Osteoblast (primary cell): ENCODE measurements around the gene EVC2. TPM values are rescaled to one million over a fixed set of nuclear protein-coding genes. Genes with fewer than 3 reads are reported as not detected.

Experiments used
- DNase-seq: peaks from one replicate; pipeline ENCODE4 v3.0.0; 2011; ENCODE audit warnings: low spot score, mixed read lengths; ENCODE audit not compliant: insufficient read length; ENCODE audit errors: missing footprints
- H2AFZ ChIP-seq: 2 replicates; pipeline ENCODE4 v1.6.0; 2011; ENCODE audit warnings: mild to moderate bottlenecking, low read length
- H3K27ac ChIP-seq: 2 replicates; pipeline ENCODE4 v1.5.1; 2011; ENCODE audit warnings: mild to moderate bottlenecking, low read depth, low read length, moderate library complexity
- H3K27me3 ChIP-seq: 2 replicates; pipeline ENCODE4 v1.6.0; 2012; ENCODE audit warnings: mild to moderate bottlenecking, control low read depth, inconsistent platforms, low read length, moderate library complexity; ENCODE audit not compliant: insufficient read depth
- H3K36me3 ChIP-seq: 2 replicates; pipeline ENCODE4 v1.5.1; 2011; ENCODE audit warnings: mild to moderate bottlenecking, low read length, control low read depth, moderate library complexity; ENCODE audit not compliant: insufficient read depth
- H3K4me1 ChIP-seq: 2 replicates; pipeline ENCODE4 v1.5.1; 2011; ENCODE audit warnings: mild to moderate bottlenecking, low read length, control low read depth, moderate library complexity; ENCODE audit not compliant: insufficient read depth
- H3K4me2 ChIP-seq: 2 replicates; pipeline ENCODE4 v1.6.0; 2011; ENCODE audit warnings: mild to moderate bottlenecking, low read length; ENCODE audit not compliant: insufficient read depth
- H3K4me3 ChIP-seq: fragments of 200-600 bp; sonication (generic); 3 replicates; pipeline ENCODE4 v1.5.1; 2012; ENCODE audit warnings: mild to moderate bottlenecking, low read length, inconsistent platforms; ENCODE audit not compliant: insufficient read depth
- H3K79me2 ChIP-seq: 2 replicates; pipeline ENCODE4 v1.6.0; 2012; ENCODE audit warnings: mild to moderate bottlenecking, low read length, control low read depth, inconsistent platforms; ENCODE audit not compliant: insufficient read depth
- H3K9me3 ChIP-seq: 2 replicates; pipeline ENCODE4 v1.5.1; 2011; ENCODE audit warnings: low read depth, low read length, control low read depth
- H4K20me1 ChIP-seq: 2 replicates; pipeline ENCODE4 v1.6.0; 2012; ENCODE audit warnings: mild to moderate bottlenecking, low read length, control low read depth; ENCODE audit not compliant: insufficient read depth
- total RNA-seq: library from RNA; depleted of rRNA; stranded (reverse); fragments of >200 nt; gene quantifications from 2 replicates; pipeline ENCODE4 v1.2.3, GENCODE V29; 2012
- TF ChIP-seq, protein P1 (sequence below): IDR thresholded peaks from 2 replicates; pipeline ENCODE4 v1.5.1; 2011; ENCODE audit warnings: mild to moderate bottlenecking, low read depth, low read length, moderate library complexity; ENCODE audit errors: extremely low read depth

EVC2 gene
- total RNA-seq, 1 donor = 19.2 TPM

- peak overlapping the region; percentile 89 for H3K27ac ChIP-seq
Measured at GRCh38 chr4:5754529-5754881, 46.1 kb upstream of the EVC2 start.

DNA sequence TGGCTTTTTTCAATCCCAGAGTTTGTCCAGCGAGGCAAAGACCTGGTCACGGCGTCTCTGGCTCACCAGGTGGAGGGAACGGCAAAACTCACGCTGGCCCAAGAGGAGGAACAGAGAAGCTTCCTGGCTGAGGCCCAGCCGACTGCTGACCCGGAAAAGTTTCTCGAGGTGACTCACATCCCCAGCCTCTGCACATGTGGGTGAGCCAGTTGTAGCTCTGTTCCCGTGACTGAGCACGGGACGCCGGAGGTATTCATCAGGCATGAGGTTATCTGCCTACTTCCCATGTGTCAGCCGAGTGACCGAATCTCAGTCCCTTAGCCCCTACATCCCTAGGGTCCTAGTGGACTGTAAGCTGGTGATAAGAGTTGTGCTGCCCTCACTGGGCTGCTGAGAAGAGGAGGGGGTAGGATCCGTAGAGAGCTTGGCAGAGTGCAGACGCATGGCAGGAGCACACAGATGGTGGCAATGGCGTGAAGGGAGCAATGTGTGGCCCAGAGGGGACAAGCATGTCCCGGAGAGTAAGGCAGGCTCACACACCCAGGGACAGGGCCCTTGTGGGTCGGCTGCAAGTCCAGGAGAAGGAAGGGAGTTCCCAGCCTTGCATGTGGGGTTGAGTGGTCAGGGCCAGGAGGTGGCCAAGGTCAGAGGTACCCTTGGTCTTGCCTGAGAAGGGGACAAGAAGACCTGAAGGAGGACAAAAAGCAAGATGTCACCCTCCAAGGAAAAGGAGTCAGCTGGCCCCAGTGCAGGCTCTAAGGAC, 45.6 kb upstream of the EVC2 start:
- Histone ChIP-seq H3K9me3 (no peaks in the 10 kb centered on the region), H3K27me3 (no peaks in the 10 kb centered on the region), H2AFZ (no peak overlapping the region), H4K20me1 (peaks cover 3% of the 10 kb centered on the region), H3K4me3 (no peak overlapping the region), H3K36me3 (peaks cover 76% of the 10 kb centered on the region), H3K79me2 (peaks cover 2% of the 10 kb centered on the region), H3K4me2 (no peak overlapping the region), H3K27ac (peak overlapping the region; percentile 89), H3K4me1 (peaks cover 58% of the 10 kb centered on the region)
- TF ChIP-seq, protein P1, sequence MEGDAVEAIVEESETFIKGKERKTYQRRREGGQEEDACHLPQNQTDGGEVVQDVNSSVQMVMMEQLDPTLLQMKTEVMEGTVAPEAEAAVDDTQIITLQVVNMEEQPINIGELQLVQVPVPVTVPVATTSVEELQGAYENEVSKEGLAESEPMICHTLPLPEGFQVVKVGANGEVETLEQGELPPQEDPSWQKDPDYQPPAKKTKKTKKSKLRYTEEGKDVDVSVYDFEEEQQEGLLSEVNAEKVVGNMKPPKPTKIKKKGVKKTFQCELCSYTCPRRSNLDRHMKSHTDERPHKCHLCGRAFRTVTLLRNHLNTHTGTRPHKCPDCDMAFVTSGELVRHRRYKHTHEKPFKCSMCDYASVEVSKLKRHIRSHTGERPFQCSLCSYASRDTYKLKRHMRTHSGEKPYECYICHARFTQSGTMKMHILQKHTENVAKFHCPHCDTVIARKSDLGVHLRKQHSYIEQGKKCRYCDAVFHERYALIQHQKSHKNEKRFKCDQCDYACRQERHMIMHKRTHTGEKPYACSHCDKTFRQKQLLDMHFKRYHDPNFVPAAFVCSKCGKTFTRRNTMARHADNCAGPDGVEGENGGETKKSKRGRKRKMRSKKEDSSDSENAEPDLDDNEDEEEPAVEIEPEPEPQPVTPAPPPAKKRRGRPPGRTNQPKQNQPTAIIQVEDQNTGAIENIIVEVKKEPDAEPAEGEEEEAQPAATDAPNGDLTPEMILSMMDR = no peak
- DNase-seq = peak; percentile 97

More at GRCh38 chr4:5754529-5754881, 46.1 kb upstream of the EVC2 start:
- no peak for DNase-seq
- Histone ChIP-seq H3K4me3 (no peak overlapping the region), H3K4me1 (peaks cover 63% of the 10 kb centered on the region), H3K27me3 (no peaks in the 10 kb centered on the region), H4K20me1 (peaks cover 3% of the 10 kb centered on the region), H3K36me3 (peaks cover 72% of the 10 kb centered on the region), H3K9me3 (no peaks in the 10 kb centered on the region), H2AFZ (no peak overlapping the region), H3K79me2 (peaks cover 3% of the 10 kb centered on the region), H3K4me2 (no peak overlapping the region)
- TF ChIP-seq, protein P1 = no peak

DNA sequence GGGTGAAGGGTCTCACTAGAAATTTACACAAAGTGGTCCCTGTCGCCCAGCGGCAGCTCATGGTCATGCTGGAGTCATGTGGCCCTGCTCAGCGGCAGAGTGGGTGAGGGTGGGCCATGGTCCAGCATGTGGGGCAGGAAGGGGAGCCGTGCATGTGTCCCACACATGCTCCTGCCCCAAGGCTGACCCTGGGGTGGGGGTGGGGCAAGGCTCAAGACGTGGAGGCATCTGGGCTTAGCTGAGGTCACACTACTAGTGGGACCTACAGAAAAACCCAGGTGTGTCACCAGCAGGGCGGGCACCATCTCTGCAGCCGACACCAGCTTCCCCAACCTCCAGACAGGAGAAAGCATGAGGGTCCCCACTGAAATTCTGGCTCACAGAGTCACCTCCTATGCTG, 45.0 kb upstream of the EVC2 start:
- Histone ChIP-seq H3K4me2 (no peak overlapping the region), H3K27ac (peak overlapping the region; percentile 89), H2AFZ (no peak overlapping the region), H3K4me1 (peaks cover 52% of the 10 kb centered on the region), H3K36me3 (peaks cover 76% of the 10 kb centered on the region), H3K79me2 (peaks cover 2% of the 10 kb centered on the region), H3K9me3 (no peaks in the 10 kb centered on the region), H3K4me3 (no peak overlapping the region), H3K27me3 (no peaks in the 10 kb centered on the region), H4K20me1 (no peaks in the 10 kb centered on the region)
- no peak for DNase-seq
- TF ChIP-seq, protein P1 = no peak

GRCh38 chr4:5752376-5753184, 44.2 kb upstream of the EVC2 start:
- Histone ChIP-seq H3K4me3 (no peak overlapping the region), H3K36me3 (peaks cover 68% of the 10 kb centered on the region), H4K20me1 (peaks cover 2% of the 10 kb centered on the region), H3K4me1 (peaks cover 49% of the 10 kb centered on the region), H3K27me3 (no peaks in the 10 kb centered on the region), H3K79me2 (peaks cover 2% of the 10 kb centered on the region), H3K4me2 (peak overlapping the region; percentile 24), H2AFZ (no peak overlapping the region), H3K9me3 (no peaks in the 10 kb centered on the region), H3K27ac (peak overlapping the region; percentile 89)
- DNase-seq = peak; percentile 85
- TF ChIP-seq, protein P1 = no peak
